GM23338 (cell line): ENCODE results near the gene GAPT. TPM values are rescaled to one million over a fixed set of nuclear protein-coding genes. Genes with fewer than 3 reads are reported as not detected.

ENCODE experiments used
- ATAC-seq: fragments of 200-7000 bp; cut with Tn5 transposase; 3 replicates; pipeline ENCODE4 v1.9.1; 2020
- DNase-seq: peaks from one replicate; pipeline ENCODE4 v3.0.0-alpha.2; 2015; ENCODE audit warnings: low spot score
- H2AFZ ChIP-seq: fragments of 200-600 bp; sonication (generic); 2 replicates; pipeline ENCODE4 v1.8.0; 2016; ENCODE audit warnings: antibody characterized with exemption, mild to moderate bottlenecking, moderate library complexity
- H3F3A ChIP-seq: fragments of 200-600 bp; sonication (generic); replicated peaks from 2 replicates; pipeline ENCODE4 v1.8.0; 2017; ENCODE audit warnings: antibody characterized with exemption, mixed run types, low read depth
- H3K27ac ChIP-seq: fragments of 200-600 bp; sonication (generic); 2 replicates; pipeline ENCODE4 v1.6.1; 2016; ENCODE audit warnings: low read depth
- H3K27me3 ChIP-seq: fragments of 200-600 bp; sonication (generic); 2 replicates; pipeline ENCODE4 v1.8.0; 2016; ENCODE audit warnings: mild to moderate bottlenecking, mixed run types, moderate library complexity; ENCODE audit not compliant: insufficient read depth
- H3K36me3 ChIP-seq: fragments of 200-600 bp; sonication (generic); 2 replicates; pipeline ENCODE4 v1.8.0; 2016; ENCODE audit warnings: mild to moderate bottlenecking; ENCODE audit not compliant: insufficient read depth
- H3K4me1 ChIP-seq: fragments of 200-600 bp; sonication (generic); 2 replicates; pipeline ENCODE4 v1.8.0; 2016; ENCODE audit warnings: mild to moderate bottlenecking, moderate library complexity; ENCODE audit not compliant: insufficient read depth
- H3K4me2 ChIP-seq: fragments of 200-600 bp; sonication (generic); 2 replicates; pipeline ENCODE4 v1.7.1; 2017; ENCODE audit warnings: mixed run types
- H3K4me3 ChIP-seq: fragments of 200-600 bp; sonication (generic); 2 replicates; pipeline ENCODE4 v1.6.1; 2016; ENCODE audit warnings: mixed run types
- H3K79me2 ChIP-seq: fragments of 200-600 bp; sonication (generic); replicated peaks from 2 replicates; pipeline ENCODE4 v1.8.0; 2017; ENCODE audit warnings: mild to moderate bottlenecking; ENCODE audit not compliant: insufficient read depth
- H3K9me2 ChIP-seq: fragments of 200-600 bp; sonication (generic); 2 replicates; pipeline ENCODE4 v1.8.0; 2017; ENCODE audit not compliant: insufficient read depth
- H4K20me1 ChIP-seq: fragments of 200-600 bp; sonication (generic); replicated peaks from 2 replicates; pipeline ENCODE4 v1.8.0; 2017; ENCODE audit warnings: mild to moderate bottlenecking; ENCODE audit not compliant: insufficient read depth
- H3K27ac Mint-ChIP-seq: 2 replicates; pipeline ENCODE4 v1.8.0; 2020; ENCODE audit warnings: inconsistent platforms, mild to moderate bottlenecking, moderate library complexity, mixed read lengths
- H3K27me3 Mint-ChIP-seq: 3 replicates; pipeline ENCODE4 v1.8.0; 2022; ENCODE audit warnings: low read depth, mild to moderate bottlenecking, moderate library complexity, mixed read lengths, inconsistent platforms; ENCODE audit not compliant: insufficient read depth, poor library complexity
- H3K36me3 Mint-ChIP-seq: 3 replicates; pipeline ENCODE4 v1.8.0; 2021; ENCODE audit warnings: low read depth, mild to moderate bottlenecking, inconsistent platforms, moderate library complexity, mixed read lengths
- H3K4me1 Mint-ChIP-seq: 3 replicates; pipeline ENCODE4 v1.8.0; 2020; ENCODE audit warnings: mild to moderate bottlenecking, inconsistent platforms, mixed read lengths
- H3K4me3 Mint-ChIP-seq: 3 replicates; pipeline ENCODE4 v1.8.0; 2021; ENCODE audit warnings: moderate library complexity, mild to moderate bottlenecking, inconsistent platforms, mixed read lengths
- H3K9me3 Mint-ChIP-seq: 3 replicates; pipeline ENCODE4 v1.8.0; 2020; ENCODE audit warnings: moderate library complexity, mild to moderate bottlenecking, inconsistent platforms, mixed read lengths
- EZH2 ChIP-seq: fragments of 200-600 bp; sonication (generic); IDR thresholded peaks from one replicate; pipeline ENCODE4 v1.8.0; 2017; ENCODE audit warnings: antibody characterized with exemption, mild to moderate bottlenecking, low read depth; ENCODE audit not compliant: unreplicated experiment
- EZH2phosphoT487 ChIP-seq: fragments of 200-600 bp; sonication (generic); IDR thresholded peaks from one replicate; pipeline ENCODE4 v1.8.1; 2018; ENCODE audit warnings: antibody characterized with exemption; ENCODE audit not compliant: unreplicated experiment
- NANOG ChIP-seq: IDR thresholded peaks from 2 replicates; pipeline ENCODE4 v1.6.1; 2016; ENCODE audit warnings: antibody characterized with exemption, borderline replicate concordance
- POLR2AphosphoS5 ChIP-seq: IDR thresholded peaks from 2 replicates; pipeline ENCODE4 v1.6.1; 2016; ENCODE audit warnings: antibody characterized with exemption, low read depth
- STAT1 ChIP-seq: IDR thresholded peaks from one replicate; pipeline ENCODE4 v1.6.1; 2016; ENCODE audit warnings: antibody characterized with exemption; ENCODE audit not compliant: unreplicated experiment
- ZNF114 ChIP-seq: fragments of 250-450 bp; sonication (Bioruptor Pico); IDR thresholded peaks from 2 replicates; pipeline ENCODE4 v1.5.0; 2020; ENCODE audit warnings: mild to moderate bottlenecking, moderate library complexity
- ZNF331 ChIP-seq: fragments of 250-450 bp; sonication (Bioruptor Pico); IDR thresholded peaks from 2 replicates; pipeline ENCODE4 v1.5.0; 2020; ENCODE audit warnings: low read depth, mild to moderate bottlenecking, moderate library complexity
- polyA plus RNA-seq: library from polyadenylated mRNA; unstranded; fragments of >200 nt; fragmentation: Nextera tagmentation; extraction: Ambion mirVana; gene quantifications from 2 replicates; pipeline ENCODE4 v1.2.1, GENCODE V29; 2016
- total RNA-seq: library from RNA; depleted of rRNA; stranded (reverse); fragments of >200 nt; shearing (Covaris generic); gene quantifications from 2 replicates; pipeline ENCODE4 v1.2.3, GENCODE V29; 2014
- TF ChIP-seq, protein P1 (sequence below): fragments of 250-450 bp; sonication (Bioruptor Pico); IDR thresholded peaks from 2 replicates; pipeline ENCODE4 v1.5.0; 2020; ENCODE audit warnings: mild to moderate bottlenecking, moderate library complexity
- TF ChIP-seq, protein P2 (sequence below): IDR thresholded peaks from one replicate; pipeline ENCODE4 v1.6.1; 2018; ENCODE audit warnings: antibody characterized with exemption; ENCODE audit not compliant: unreplicated experiment
- TF ChIP-seq, protein P3 (sequence below), 2 experiments: fragments of 200-600 bp in 1 of 2; sonication (generic) in 1 of 2; conservative IDR thresholded peaks; 2 replicates each; pipeline versions ENCODE4 v1.5.1 to v1.6.1; 2016 to 2017; ENCODE audit warnings: antibody characterized with exemption in 2 of 2, low read depth in 2 of 2, mild to moderate bottlenecking in 2 of 2, moderate library complexity in 1 of 2
- TF ChIP-seq, protein P4 (sequence below): IDR thresholded peaks from 2 replicates; pipeline ENCODE4 v1.6.1; 2016; ENCODE audit warnings: antibody characterized with exemption

The GAPT gene
- total and polyA plus RNA-seq, 2 experiments from 2014 or later: not detected

DNA sequence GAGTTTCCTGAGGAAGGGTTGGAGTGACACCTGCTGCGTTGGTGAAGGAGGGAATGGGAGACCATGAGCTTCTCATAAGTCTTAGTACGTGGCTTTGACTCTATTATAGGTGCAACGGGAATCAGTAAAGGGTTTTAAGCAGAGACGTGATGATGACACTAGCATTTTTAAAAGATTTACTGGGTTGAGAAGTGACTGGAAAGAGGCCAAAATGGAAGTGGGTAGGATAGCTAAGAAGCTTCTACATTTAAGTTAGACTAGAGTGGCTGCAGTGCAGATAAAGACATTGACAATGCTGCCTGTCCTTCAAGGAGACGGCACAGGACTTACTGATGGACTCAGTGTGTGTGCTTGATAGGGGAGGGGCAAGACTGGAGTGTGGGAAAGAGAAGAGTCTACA is 6.2 kb downstream of the GAPT start (continued):
- TF ChIP-seq, protein P1, sequence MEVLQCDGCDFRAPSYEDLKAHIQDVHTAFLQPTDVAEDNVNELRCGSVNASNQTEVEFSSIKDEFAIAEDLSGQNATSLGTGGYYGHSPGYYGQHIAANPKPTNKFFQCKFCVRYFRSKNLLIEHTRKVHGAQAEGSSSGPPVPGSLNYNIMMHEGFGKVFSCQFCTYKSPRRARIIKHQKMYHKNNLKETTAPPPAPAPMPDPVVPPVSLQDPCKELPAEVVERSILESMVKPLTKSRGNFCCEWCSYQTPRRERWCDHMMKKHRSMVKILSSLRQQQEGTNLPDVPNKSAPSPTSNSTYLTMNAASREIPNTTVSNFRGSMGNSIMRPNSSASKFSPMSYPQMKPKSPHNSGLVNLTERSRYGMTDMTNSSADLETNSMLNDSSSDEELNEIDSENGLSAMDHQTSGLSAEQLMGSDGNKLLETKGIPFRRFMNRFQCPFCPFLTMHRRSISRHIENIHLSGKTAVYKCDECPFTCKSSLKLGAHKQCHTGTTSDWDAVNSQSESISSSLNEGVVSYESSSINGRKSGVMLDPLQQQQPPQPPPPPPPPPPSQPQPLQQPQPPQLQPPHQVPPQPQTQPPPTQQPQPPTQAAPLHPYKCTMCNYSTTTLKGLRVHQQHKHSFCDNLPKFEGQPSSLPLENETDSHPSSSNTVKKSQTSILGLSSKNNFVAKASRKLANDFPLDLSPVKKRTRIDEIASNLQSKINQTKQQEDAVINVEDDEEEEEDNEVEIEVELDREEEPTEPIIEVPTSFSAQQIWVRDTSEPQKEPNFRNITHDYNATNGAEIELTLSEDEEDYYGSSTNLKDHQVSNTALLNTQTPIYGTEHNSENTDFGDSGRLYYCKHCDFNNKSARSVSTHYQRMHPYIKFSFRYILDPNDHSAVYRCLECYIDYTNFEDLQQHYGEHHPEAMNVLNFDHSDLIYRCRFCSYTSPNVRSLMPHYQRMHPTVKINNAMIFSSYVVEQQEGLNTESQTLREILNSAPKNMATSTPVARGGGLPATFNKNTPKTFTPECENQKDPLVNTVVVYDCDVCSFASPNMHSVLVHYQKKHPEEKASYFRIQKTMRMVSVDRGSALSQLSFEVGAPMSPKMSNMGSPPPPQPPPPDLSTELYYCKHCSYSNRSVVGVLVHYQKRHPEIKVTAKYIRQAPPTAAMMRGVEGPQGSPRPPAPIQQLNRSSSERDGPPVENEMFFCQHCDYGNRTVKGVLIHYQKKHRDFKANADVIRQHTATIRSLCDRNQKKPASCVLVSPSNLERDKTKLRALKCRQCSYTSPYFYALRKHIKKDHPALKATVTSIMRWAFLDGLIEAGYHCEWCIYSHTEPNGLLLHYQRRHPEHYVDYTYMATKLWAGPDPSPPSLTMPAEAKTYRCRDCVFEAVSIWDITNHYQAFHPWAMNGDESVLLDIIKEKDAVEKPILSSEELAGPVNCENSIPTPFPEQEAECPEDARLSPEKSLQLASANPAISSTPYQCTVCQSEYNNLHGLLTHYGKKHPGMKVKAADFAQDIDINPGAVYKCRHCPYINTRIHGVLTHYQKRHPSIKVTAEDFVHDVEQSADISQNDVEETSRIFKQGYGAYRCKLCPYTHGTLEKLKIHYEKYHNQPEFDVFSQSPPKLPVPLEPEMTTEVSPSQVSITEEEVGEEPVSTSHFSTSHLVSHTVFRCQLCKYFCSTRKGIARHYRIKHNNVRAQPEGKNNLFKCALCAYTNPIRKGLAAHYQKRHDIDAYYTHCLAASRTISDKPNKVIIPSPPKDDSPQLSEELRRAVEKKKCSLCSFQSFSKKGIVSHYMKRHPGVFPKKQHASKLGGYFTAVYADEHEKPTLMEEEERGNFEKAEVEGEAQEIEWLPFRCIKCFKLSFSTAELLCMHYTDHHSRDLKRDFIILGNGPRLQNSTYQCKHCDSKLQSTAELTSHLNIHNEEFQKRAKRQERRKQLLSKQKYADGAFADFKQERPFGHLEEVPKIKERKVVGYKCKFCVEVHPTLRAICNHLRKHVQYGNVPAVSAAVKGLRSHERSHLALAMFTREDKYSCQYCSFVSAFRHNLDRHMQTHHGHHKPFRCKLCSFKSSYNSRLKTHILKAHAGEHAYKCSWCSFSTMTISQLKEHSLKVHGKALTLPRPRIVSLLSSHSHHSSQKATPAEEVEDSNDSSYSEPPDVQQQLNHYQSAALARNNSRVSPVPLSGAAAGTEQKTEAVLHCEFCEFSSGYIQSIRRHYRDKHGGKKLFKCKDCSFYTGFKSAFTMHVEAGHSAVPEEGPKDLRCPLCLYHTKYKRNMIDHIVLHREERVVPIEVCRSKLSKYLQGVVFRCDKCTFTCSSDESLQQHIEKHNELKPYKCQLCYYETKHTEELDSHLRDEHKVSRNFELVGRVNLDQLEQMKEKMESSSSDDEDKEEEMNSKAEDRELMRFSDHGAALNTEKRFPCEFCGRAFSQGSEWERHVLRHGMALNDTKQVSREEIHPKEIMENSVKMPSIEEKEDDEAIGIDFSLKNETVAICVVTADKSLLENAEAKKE (CRISPR knock-in tag): no peak

DNA sequence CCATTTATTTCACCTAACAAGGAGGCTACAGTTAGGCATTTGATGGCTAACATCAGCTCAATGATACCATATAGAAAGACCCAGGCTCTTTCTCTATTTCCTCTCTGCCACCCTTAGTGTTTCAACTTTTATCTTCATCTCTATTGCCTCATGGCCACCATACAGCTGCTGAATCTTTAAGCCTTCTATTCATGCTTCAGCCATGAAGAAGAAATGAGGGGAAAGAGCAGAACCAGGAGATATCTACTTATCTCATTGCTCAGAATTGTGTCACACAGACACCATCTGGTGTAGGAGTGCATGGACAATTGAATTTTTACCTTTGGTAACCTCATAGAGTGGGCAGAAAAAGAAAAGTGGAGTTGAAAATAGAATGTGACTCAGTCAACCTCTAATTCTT is 6.7 kb downstream of the GAPT start:
- Histone ChIP-seq H3K27ac (no peak overlapping the region), H3K9me2 (no peaks in the 10 kb centered on the region), H3K4me3 (no peak overlapping the region), H3K79me2 (no peaks in the 10 kb centered on the region), H2AFZ (no peak overlapping the region), H3K36me3 (no peaks in the 10 kb centered on the region), H3K4me1 (peaks cover 9% of the 10 kb centered on the region), H4K20me1 (no peaks in the 10 kb centered on the region), H3K4me2 (no peak overlapping the region), H3K27me3 (no peaks in the 10 kb centered on the region), H3F3A (no peaks in the 10 kb centered on the region)
- no peak overlapping the region for H3K27ac Mint-ChIP-seq
- DNase-seq (no peak), ATAC-seq (no peak)
- H3K4me3 Mint-ChIP-seq: no peak overlapping the region
- no peaks in the 10 kb centered on the region for H3K9me3 Mint-ChIP-seq
- peaks cover 5% of the 10 kb centered on the region; the same call in 2 of the 3 replicates for H3K4me1 Mint-ChIP-seq
- no peaks in the 10 kb centered on the region for H3K36me3 Mint-ChIP-seq
- peaks cover 5% of the 10 kb centered on the region for H3K27me3 Mint-ChIP-seq
- TF ChIP-seq NANOG (no peak), EZH2 (no peak), ZNF114 (CRISPR knock-in tag) (no peak), POLR2AphosphoS5 (no peak), ZNF331 (CRISPR knock-in tag) (no peak), STAT1 (no peak), EZH2phosphoT487 (no peak)
- TF ChIP-seq, protein P2, sequence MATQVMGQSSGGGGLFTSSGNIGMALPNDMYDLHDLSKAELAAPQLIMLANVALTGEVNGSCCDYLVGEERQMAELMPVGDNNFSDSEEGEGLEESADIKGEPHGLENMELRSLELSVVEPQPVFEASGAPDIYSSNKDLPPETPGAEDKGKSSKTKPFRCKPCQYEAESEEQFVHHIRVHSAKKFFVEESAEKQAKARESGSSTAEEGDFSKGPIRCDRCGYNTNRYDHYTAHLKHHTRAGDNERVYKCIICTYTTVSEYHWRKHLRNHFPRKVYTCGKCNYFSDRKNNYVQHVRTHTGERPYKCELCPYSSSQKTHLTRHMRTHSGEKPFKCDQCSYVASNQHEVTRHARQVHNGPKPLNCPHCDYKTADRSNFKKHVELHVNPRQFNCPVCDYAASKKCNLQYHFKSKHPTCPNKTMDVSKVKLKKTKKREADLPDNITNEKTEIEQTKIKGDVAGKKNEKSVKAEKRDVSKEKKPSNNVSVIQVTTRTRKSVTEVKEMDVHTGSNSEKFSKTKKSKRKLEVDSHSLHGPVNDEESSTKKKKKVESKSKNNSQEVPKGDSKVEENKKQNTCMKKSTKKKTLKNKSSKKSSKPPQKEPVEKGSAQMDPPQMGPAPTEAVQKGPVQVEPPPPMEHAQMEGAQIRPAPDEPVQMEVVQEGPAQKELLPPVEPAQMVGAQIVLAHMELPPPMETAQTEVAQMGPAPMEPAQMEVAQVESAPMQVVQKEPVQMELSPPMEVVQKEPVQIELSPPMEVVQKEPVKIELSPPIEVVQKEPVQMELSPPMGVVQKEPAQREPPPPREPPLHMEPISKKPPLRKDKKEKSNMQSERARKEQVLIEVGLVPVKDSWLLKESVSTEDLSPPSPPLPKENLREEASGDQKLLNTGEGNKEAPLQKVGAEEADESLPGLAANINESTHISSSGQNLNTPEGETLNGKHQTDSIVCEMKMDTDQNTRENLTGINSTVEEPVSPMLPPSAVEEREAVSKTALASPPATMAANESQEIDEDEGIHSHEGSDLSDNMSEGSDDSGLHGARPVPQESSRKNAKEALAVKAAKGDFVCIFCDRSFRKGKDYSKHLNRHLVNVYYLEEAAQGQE: no peak
- TF ChIP-seq, protein P3, sequence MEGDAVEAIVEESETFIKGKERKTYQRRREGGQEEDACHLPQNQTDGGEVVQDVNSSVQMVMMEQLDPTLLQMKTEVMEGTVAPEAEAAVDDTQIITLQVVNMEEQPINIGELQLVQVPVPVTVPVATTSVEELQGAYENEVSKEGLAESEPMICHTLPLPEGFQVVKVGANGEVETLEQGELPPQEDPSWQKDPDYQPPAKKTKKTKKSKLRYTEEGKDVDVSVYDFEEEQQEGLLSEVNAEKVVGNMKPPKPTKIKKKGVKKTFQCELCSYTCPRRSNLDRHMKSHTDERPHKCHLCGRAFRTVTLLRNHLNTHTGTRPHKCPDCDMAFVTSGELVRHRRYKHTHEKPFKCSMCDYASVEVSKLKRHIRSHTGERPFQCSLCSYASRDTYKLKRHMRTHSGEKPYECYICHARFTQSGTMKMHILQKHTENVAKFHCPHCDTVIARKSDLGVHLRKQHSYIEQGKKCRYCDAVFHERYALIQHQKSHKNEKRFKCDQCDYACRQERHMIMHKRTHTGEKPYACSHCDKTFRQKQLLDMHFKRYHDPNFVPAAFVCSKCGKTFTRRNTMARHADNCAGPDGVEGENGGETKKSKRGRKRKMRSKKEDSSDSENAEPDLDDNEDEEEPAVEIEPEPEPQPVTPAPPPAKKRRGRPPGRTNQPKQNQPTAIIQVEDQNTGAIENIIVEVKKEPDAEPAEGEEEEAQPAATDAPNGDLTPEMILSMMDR (conservative IDR thresholded peaks at IDR 0.05; ENCODE audit: low read depth in 2 of 2): no peak
- TF ChIP-seq, protein P4, sequence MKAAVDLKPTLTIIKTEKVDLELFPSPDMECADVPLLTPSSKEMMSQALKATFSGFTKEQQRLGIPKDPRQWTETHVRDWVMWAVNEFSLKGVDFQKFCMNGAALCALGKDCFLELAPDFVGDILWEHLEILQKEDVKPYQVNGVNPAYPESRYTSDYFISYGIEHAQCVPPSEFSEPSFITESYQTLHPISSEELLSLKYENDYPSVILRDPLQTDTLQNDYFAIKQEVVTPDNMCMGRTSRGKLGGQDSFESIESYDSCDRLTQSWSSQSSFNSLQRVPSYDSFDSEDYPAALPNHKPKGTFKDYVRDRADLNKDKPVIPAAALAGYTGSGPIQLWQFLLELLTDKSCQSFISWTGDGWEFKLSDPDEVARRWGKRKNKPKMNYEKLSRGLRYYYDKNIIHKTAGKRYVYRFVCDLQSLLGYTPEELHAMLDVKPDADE: no peak
